ENCODE results near the gene KSR1.

DNA sequence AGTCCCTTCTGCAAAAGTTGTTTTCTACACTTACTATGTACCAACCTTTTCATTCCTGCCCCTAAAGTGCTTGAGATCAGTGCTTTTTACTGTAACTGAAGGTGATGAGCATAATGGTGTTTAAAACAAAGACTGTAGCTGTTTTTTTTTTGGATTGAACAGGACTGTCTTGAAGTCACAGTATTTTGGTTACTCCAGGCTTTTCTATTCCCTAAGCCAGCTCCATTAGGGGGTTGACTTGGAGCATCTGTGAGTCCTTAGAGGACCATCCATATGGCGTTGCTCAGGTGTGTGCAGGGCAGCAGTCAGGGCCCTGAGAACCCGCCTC is 145.7 kb downstream of the KSR1 start:
- TF ChIP-seq, protein P1, sequence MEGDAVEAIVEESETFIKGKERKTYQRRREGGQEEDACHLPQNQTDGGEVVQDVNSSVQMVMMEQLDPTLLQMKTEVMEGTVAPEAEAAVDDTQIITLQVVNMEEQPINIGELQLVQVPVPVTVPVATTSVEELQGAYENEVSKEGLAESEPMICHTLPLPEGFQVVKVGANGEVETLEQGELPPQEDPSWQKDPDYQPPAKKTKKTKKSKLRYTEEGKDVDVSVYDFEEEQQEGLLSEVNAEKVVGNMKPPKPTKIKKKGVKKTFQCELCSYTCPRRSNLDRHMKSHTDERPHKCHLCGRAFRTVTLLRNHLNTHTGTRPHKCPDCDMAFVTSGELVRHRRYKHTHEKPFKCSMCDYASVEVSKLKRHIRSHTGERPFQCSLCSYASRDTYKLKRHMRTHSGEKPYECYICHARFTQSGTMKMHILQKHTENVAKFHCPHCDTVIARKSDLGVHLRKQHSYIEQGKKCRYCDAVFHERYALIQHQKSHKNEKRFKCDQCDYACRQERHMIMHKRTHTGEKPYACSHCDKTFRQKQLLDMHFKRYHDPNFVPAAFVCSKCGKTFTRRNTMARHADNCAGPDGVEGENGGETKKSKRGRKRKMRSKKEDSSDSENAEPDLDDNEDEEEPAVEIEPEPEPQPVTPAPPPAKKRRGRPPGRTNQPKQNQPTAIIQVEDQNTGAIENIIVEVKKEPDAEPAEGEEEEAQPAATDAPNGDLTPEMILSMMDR (IDR thresholded peaks at IDR 0.05): no peak
- no peak for TF ChIP-seq POLR2A (IDR thresholded peaks at IDR 0.05)
